SU-DHL-6 (cell line): ENCODE measurements around the gene RETREG2.

Experiments used
- H2AFZ ChIP-seq: fragments of 200-600 bp; sonication (generic); 2 replicates; pipeline ENCODE4 v1.6.1; 2014; ENCODE audit warnings: low read depth, mild to moderate bottlenecking, moderate library complexity, mixed read lengths, antibody characterized with exemption, low read length; ENCODE audit not compliant: severe bottlenecking
- H3F3A ChIP-seq: fragments of 200-600 bp; shearing (Covaris generic); 2 replicates; pipeline ENCODE4 v1.6.0; 2016; ENCODE audit warnings: antibody characterized with exemption, mild to moderate bottlenecking; ENCODE audit not compliant: insufficient read depth
- H3K27ac ChIP-seq: fragments of 200-600 bp; sonication (generic); 2 replicates; pipeline ENCODE4 v1.5.1; 2016; ENCODE audit warnings: low read depth, mild to moderate bottlenecking, low read length, moderate library complexity, mixed read lengths
- H3K27me3 ChIP-seq: fragments of 200-600 bp; sonication (generic), shearing (Covaris generic); 2 replicates; pipeline ENCODE4 v1.6.0; 2014; ENCODE audit warnings: mild to moderate bottlenecking, low read length
- H3K36me3 ChIP-seq: fragments of 200-600 bp; sonication (generic); 2 replicates; pipeline ENCODE4 v1.6.1; 2014; ENCODE audit warnings: mild to moderate bottlenecking, low read length, mixed read lengths
- H3K4me2 ChIP-seq: fragments of 300-600, 200-600 bp; shearing (Covaris generic), sonication (generic); 2 replicates; pipeline ENCODE4 v1.6.0; 2014; ENCODE audit warnings: low read length, low read depth, mild to moderate bottlenecking; ENCODE audit not compliant: poor library complexity, severe bottlenecking
- H3K4me3 ChIP-seq: fragments of 200-600 bp; sonication (generic); 2 replicates; pipeline ENCODE4 v1.5.1; 2014; ENCODE audit warnings: antibody characterized with exemption, low read length, mild to moderate bottlenecking, mixed read lengths; ENCODE audit not compliant: insufficient read depth, poor library complexity, severe bottlenecking
- H3K79me2 ChIP-seq: fragments of 200-600 bp; sonication (generic); 2 replicates; pipeline ENCODE4 v1.6.1; 2014; ENCODE audit warnings: mild to moderate bottlenecking, low read length, moderate library complexity; ENCODE audit not compliant: insufficient read depth
- H3K9ac ChIP-seq: fragments of 200-600 bp; sonication (generic); 2 replicates; pipeline ENCODE4 v1.7.0; 2014; ENCODE audit warnings: mild to moderate bottlenecking, low read length
- H3K9me2 ChIP-seq: fragments of 200-600 bp; sonication (generic); replicated peaks from 2 replicates; pipeline ENCODE4 v1.6.1; 2014; ENCODE audit warnings: low read length; ENCODE audit not compliant: insufficient read depth
- H3K9me3 ChIP-seq: fragments of 200-600 bp; sonication (generic); 2 replicates; pipeline ENCODE4 v1.6.1; 2014; ENCODE audit warnings: low read length, mixed read lengths; ENCODE audit not compliant: insufficient read depth
- H4K20me1 ChIP-seq: fragments of 200-600 bp; sonication (generic); 2 replicates; pipeline ENCODE4 v1.6.1; 2014; ENCODE audit warnings: low read depth, mild to moderate bottlenecking, antibody characterized with exemption, low read length, moderate library complexity, mixed read lengths
- EZH2phosphoT487 ChIP-seq: fragments of 200-600 bp; sonication (generic), shearing (Covaris generic); conservative IDR thresholded peaks from 2 replicates; pipeline ENCODE4 v1.6.1; 2018; ENCODE audit warnings: mild to moderate bottlenecking, antibody characterized with exemption, low read length, moderate library complexity, mixed read lengths
- TF ChIP-seq, protein P1 (sequence below): fragments of 200-600 bp; sonication (generic); IDR thresholded peaks from one replicate; pipeline ENCODE4 v1.5.1; 2017; ENCODE audit warnings: antibody characterized with exemption, mild to moderate bottlenecking, low read length, moderate library complexity; ENCODE audit not compliant: insufficient read depth, poor library complexity, severe bottlenecking

The RETREG2 gene

DNA sequence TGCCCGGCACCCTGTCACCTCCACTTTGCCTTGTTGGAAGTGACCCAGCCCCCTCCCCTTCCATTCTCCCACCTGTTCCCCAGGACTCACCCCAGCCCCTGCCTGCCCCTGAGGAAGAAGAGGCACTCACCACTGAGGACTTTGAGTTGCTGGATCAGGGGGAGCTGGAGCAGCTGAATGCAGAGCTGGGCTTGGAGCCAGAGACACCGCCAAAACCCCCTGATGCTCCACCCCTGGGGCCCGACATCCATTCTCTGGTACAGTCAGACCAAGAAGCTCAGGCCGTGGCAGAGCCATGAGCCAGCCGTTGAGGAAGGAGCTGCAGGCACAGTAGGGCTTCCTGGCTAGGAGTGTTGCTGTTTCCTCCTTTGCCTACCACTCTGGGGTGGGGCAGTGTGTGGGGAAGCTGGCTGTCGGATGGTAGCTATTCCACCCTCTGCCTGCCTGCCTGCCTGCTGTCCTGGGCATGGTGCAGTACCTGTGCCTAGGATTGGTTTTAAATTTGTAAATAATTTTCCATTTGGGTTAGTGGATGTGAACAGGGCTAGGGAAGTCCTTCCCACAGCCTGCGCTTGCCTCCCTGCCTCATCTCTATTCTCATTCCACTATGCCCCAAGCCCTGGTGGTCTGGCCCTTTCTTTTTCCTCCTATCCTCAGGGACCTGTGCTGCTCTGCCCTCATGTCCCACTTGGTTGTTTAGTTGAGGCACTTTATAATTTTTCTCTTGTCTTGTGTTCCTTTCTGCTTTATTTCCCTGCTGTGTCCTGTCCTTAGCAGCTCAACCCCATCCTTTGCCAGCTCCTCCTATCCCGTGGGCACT, 4.5 kb downstream of the RETREG2 start:
- Histone ChIP-seq H3F3A (peaks cover 4% of the 10 kb centered on the region), H3K4me2 (no peak overlapping the region), H3K9me3 (no peaks in the 10 kb centered on the region), H4K20me1 (no peaks in the 10 kb centered on the region), H3K9me2 (no peaks in the 10 kb centered on the region), H3K4me3 (no peak overlapping the region), H2AFZ (no peak overlapping the region), H3K27me3 (no peaks in the 10 kb centered on the region), H3K27ac (no peak overlapping the region), H3K9ac (no peak overlapping the region), H3K36me3 (no peaks in the 10 kb centered on the region), H3K79me2 (peaks cover 20% of the 10 kb centered on the region)
- TF ChIP-seq EZH2phosphoT487 = no peak
- TF ChIP-seq, protein P1, sequence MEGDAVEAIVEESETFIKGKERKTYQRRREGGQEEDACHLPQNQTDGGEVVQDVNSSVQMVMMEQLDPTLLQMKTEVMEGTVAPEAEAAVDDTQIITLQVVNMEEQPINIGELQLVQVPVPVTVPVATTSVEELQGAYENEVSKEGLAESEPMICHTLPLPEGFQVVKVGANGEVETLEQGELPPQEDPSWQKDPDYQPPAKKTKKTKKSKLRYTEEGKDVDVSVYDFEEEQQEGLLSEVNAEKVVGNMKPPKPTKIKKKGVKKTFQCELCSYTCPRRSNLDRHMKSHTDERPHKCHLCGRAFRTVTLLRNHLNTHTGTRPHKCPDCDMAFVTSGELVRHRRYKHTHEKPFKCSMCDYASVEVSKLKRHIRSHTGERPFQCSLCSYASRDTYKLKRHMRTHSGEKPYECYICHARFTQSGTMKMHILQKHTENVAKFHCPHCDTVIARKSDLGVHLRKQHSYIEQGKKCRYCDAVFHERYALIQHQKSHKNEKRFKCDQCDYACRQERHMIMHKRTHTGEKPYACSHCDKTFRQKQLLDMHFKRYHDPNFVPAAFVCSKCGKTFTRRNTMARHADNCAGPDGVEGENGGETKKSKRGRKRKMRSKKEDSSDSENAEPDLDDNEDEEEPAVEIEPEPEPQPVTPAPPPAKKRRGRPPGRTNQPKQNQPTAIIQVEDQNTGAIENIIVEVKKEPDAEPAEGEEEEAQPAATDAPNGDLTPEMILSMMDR = no peak

DNA sequence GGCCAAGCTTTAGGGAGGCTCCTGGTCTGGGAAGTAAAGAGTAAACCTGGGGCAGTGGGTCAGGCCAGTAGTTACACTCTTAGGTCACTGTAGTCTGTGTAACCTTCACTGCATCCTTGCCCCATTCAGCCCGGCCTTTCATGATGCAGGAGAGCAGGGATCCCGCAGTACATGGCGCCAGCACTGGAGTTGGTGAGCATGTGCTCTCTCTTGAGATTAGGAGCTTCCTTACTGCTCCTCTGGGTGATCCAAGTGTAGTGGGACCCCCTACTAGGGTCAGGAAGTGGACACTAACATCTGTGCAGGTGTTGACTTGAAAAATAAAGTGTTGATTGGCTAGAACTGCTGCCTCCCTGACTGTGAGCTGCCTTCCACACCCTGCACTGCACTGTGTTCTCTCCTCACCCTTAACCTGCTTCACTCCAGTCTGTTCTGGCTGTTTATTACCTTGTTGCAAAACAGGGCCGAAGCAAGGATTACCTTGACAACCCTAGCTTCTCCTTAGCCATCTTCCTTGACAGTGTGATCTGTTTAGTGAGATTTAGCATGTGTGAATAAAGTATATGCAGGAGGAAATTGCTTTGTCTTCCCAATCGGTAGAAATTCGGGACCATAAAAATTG, 5.2 kb downstream of the RETREG2 start:
- H3K27ac ChIP-seq = no peak overlapping the region
- H3K36me3 ChIP-seq = no peaks in the 10 kb centered on the region
- H3K4me3 ChIP-seq = no peak overlapping the region
- H3K4me2 ChIP-seq = no peak overlapping the region
- H2AFZ ChIP-seq = no peak overlapping the region
- TF ChIP-seq EZH2phosphoT487 = no peak
- TF ChIP-seq, protein P1 = no peak
- peaks cover 20% of the 10 kb centered on the region for H3K79me2 ChIP-seq
- no peaks in the 10 kb centered on the region for H4K20me1 ChIP-seq
- no peaks in the 10 kb centered on the region for H3K27me3 ChIP-seq
- H3F3A ChIP-seq = no peaks in the 10 kb centered on the region
- no peak overlapping the region for H3K9ac ChIP-seq
- no peaks in the 10 kb centered on the region for H3K9me2 ChIP-seq
- H3K9me3 ChIP-seq = no peaks in the 10 kb centered on the region

DNA sequence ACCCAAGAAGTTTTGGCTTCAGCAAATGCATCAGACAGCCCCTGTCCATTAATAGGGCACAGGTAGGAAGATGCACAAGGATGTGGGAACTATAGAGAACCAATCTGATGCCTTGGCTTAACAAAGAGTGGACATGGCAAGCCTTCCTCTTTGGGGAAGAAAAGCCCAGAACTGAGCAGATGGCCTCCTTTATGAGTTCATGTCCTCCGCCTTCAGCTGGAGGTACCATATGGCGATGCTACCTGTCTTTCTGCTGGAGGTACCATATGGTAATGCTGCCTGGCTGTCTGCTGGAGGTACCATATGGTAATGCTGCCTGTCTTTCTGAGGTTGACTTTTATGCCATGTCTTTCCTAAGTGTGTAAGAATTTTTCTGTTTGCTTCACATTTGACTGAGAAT, 6.0 kb downstream of the RETREG2 start:
- H3K9ac ChIP-seq = no peak overlapping the region
- H2AFZ ChIP-seq = no peak overlapping the region
- H3K27ac ChIP-seq = no peak overlapping the region
- peaks cover 13% of the 10 kb centered on the region for H3K79me2 ChIP-seq
- no peaks in the 10 kb centered on the region for H3K27me3 ChIP-seq
- H3K4me2 ChIP-seq = no peak overlapping the region
- TF ChIP-seq, protein P1 = no peak
- no peak for TF ChIP-seq EZH2phosphoT487
- no peaks in the 10 kb centered on the region for H3F3A ChIP-seq
- no peak overlapping the region for H3K4me3 ChIP-seq
- no peaks in the 10 kb centered on the region for H3K9me2 ChIP-seq
- H3K9me3 ChIP-seq = no peaks in the 10 kb centered on the region
- no peaks in the 10 kb centered on the region for H4K20me1 ChIP-seq
- H3K36me3 ChIP-seq = no peaks in the 10 kb centered on the region
